GM19468 (cell line): ENCODE data around the gene ARMH4.

Experiments
- ATAC-seq: cut with Tn5 transposase; IDR thresholded peaks from one replicate; pipeline ENCODE4 v1.9.1; 2021; ENCODE audit warnings: mild to moderate bottlenecking, moderate library complexity, moderate number of reproducible peaks; ENCODE audit not compliant: unreplicated experiment; ENCODE audit errors: extremely low read depth

The ARMH4 gene

DNA sequence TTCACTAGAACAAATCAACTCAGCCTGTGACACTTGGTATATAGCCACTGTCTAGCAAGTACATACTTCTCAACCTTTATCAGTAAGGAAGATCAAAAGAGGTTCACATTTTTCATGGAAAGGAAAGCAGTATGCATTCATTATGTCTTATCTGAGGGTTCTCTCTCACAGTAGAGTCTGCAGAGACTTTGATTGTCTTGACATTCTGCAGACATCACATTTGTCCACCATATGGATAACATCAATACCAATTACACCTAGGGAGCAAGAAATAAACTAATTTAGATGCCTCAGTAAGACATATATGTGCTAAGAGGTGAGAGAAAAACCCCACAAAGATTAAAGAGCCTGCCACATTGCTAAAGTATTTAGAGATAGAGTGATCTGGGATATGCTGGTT is 175.3 kb downstream of the ARMH4 start:
- ATAC-seq: no peak

GRCh38 chr14:57974896-57975295 is 177.1 kb downstream of the ARMH4 start:
- ATAC-seq: no peak

DNA sequence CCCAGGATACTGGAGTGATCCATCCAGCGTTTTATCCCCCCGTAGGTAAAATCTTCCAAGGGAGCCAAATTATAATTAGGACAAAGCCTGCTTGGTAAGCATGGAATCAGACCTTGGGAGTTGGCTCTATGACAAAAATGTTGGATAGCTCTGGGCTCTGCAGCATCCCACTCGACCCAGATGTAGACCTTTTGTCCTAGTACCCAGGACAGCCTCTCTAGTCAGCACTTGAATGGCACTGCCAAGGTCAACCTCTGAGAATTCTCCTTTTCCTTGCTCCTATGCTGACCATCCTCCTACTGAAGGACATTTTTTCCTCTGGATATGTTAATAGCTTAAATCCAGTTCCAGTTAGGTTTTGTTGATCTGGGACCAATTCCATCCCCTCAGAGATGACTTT is 181.4 kb downstream of the ARMH4 start:
- ATAC-seq: no peak

DNA sequence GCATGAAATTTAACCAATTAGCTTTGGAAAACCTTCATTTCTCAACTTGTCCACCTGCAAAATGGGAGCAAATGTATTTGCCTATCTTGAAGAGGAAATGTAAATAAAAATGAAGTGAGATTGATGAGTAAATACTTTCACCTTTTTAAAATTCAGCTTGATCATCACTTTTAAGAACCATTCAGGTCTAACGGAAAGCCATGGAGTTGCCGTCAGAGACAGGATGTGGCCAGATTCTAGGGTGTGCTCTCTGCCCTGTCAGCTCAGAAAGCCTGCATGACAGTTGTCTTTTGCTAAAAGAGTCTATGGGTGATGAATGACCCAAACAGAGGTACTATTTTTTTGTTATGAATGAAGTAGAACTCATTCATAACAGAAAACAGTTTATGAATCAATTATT is 181.8 kb downstream of the ARMH4 start:
- no peak for ATAC-seq

GRCh38 chr14:57963071-57963470 is 188.9 kb downstream of the ARMH4 start:
- no peak for ATAC-seq

- no peak for ATAC-seq
Measured at GRCh38 chr14:57962325-57963035, 189.5 kb downstream of the ARMH4 start.

DNA sequence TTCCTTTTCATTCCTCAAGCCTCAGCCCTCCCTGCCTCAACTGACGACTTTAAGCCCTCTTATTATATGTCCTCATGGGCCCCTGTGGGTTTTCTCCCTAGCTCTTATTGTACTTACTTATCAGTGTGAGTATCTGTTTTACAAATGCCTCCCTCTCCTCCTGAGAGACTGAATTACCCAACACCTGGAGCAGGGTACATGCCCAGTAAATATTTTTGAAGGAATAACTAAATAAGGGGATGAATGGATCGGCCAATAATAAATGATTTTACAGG is 190.3 kb downstream of the ARMH4 start:
- no peak for ATAC-seq

- no peak for ATAC-seq
Measured at GRCh38 chr14:57960946-57961785, 190.8 kb downstream of the ARMH4 start.

DNA sequence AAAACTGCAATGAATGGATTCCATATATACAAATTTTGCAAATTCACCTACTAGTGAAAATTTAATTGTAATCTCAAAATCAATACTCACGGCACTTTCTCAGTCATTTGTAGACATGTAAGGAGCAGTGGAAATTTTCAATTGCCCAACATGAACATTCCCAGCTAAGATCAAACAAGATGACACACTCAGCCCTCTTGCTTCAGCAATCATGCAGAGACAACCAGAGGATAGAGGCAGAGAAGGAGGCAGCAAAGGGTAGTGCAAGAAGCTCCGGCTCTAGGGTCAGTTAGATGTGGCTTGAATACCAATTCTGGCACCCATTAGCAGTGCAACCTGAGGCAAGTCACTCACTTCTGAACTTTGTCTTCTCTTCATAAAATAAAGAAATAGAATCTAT is 194.6 kb downstream of the ARMH4 start:
- no peak for ATAC-seq
